ENCODE results near the gene GYPE.
"Not testable (repeated sequence)": the region's sequence is repeated elsewhere in the genome, so short reads cannot be mapped to it uniquely, and the experiment has no call there.

Gene GYPE

DNA sequence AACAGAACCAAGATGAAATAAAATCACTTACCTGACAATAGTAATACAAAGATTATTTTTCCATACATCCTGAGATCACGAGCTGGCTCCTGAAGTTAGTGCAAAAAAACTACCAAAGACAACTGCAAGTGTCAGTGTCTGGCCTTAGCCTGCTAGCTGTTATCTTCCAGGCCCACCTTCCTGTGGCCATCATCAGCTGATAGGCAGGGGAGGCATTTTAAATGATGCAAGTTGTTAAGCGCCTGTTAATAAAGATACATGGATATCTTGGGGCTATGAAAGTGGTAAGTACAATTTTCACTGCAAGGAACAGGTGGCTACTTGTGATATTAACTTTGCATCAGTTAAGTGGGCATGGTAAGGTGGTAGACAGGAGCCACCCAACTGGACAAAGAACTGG lies at the start of gene GYPE:
TSS of gene GYPE (minus strand) at position 120 of the 400 bp plus-strand sequence. CDS start at position 68, 52 bp downstream.
- H3K4me1 ChIP-seq (ENCODE audit: insufficient read depth, low read length); H3K9me3 ChIP-seq (ENCODE audit: insufficient read depth, low read depth, low read length); H3K4me3 ChIP-seq (ENCODE audit: low read length); H3K27ac ChIP-seq (ENCODE audit: low read length); H3K27me3 ChIP-seq (ENCODE audit: insufficient read depth, low read length); H3K36me3 ChIP-seq (ENCODE audit: insufficient read depth, low read depth, low read length); H3K9ac ChIP-seq (ENCODE audit: low read depth, low read length): not testable (repeated sequence)

DNA sequence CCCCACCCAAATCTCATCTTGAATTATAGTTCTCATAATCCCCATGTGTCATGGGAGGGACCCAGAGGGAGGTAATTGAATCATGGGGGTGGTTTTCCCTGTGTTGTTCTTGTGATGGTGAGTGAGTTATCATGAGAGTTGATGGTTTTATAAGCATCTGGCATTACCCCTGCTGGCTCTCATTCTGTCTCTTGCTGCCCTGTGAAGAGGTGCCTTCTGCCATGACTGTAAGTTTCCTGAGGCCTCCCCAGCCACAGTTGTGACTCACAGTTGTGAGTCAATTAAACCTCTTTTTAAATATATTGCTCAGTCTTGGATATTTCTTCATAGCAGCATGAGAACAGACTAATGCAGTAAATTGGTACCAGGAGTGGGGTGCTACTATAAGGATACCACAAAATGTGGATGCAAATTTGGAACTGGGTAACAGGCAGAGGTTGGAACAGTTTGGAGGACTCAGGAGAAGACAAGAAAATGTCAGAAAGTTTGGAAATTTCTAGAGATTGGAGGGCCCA lies 46.2 kb upstream of the GYPE start:
- not testable (repeated sequence) for H3K9ac ChIP-seq (ENCODE audit: low read depth, low read length); H3K27ac ChIP-seq (ENCODE audit: low read length); H3K27me3 ChIP-seq (ENCODE audit: insufficient read depth, low read length); H3K9me3 ChIP-seq (ENCODE audit: insufficient read depth, low read depth, low read length); H3K4me3 ChIP-seq (ENCODE audit: low read length); H3K4me1 ChIP-seq (ENCODE audit: insufficient read depth, low read length); H3K36me3 ChIP-seq (ENCODE audit: insufficient read depth, low read depth, low read length)

DNA sequence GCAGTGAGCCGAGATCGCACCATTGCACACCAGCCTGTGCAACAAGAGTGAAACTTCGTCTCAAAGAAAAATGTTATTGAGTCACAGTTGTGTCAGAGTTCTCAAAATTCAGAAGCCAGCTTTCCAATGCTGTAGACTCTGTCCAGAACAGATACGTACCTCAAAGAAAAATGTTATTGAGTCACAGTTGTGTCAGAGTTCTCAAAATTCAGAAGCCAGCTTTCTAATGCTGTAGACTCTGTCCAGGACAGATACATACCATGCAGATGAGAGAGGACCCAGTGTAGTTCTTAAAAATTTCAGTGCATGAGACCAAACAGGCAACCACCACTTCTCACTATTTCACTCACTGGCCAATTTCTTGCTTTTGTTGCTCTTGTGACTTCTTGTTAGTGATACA lies 45.6 kb upstream of the GYPE start:
- H3K4me3 ChIP-seq (ENCODE audit: low read length); H3K9ac ChIP-seq (ENCODE audit: low read depth, low read length); H3K36me3 ChIP-seq (ENCODE audit: insufficient read depth, low read depth, low read length); H3K27me3 ChIP-seq (ENCODE audit: insufficient read depth, low read length); H3K9me3 ChIP-seq (ENCODE audit: insufficient read depth, low read depth, low read length); H3K4me1 ChIP-seq (ENCODE audit: insufficient read depth, low read length); H3K27ac ChIP-seq (ENCODE audit: low read length): not testable (repeated sequence)

DNA sequence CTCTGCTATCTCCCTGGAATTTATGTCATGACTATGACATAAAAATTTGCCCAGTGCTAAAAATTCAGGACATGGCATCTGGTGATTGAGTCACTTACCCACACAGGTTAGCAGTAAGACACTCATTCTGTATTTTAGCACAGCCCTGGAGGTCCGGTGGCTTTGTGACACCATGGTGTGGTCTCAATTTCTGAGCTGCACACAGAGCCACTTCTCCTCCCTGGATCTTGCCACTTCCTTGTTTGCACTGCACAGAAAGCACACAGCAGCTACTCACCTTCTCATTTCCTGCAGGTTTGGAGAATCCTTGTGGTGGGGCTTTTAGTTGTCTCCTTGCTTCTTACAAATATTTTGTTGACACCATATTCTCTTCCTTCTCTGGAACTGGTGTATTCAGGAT lies 44.8 kb upstream of the GYPE start:
- H3K36me3 ChIP-seq (ENCODE audit: insufficient read depth, low read depth, low read length); H3K9me3 ChIP-seq (ENCODE audit: insufficient read depth, low read depth, low read length); H3K4me3 ChIP-seq (ENCODE audit: low read length); H3K4me1 ChIP-seq (ENCODE audit: insufficient read depth, low read length); H3K27ac ChIP-seq (ENCODE audit: low read length); H3K27me3 ChIP-seq (ENCODE audit: insufficient read depth, low read length); H3K9ac ChIP-seq (ENCODE audit: low read depth, low read length): not testable (repeated sequence)

DNA sequence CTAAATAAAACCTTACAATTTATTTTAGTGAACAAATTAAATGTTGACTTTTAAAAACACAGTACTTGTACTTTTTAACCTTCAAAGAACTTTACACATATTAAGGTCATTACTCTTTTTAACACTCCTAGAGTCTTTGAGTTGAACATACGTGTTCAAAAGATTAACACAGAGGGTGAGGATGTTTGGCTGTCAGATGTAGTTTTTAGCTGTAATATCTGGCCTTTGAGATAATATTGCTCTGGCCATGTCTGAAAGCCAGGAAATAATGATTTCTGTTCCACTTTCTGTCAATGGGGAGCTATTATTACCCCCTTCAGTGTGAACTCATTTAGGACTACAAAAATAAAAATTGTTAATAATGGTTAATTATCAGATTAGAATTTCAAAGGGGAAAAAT lies 42.1 kb upstream of the GYPE start:
- H3K27me3 ChIP-seq (ENCODE audit: insufficient read depth, low read length); H3K9ac ChIP-seq (ENCODE audit: low read depth, low read length); H3K9me3 ChIP-seq (ENCODE audit: insufficient read depth, low read depth, low read length); H3K4me3 ChIP-seq (ENCODE audit: low read length); H3K36me3 ChIP-seq (ENCODE audit: insufficient read depth, low read depth, low read length); H3K4me1 ChIP-seq (ENCODE audit: insufficient read depth, low read length); H3K27ac ChIP-seq (ENCODE audit: low read length): not testable (repeated sequence)

DNA sequence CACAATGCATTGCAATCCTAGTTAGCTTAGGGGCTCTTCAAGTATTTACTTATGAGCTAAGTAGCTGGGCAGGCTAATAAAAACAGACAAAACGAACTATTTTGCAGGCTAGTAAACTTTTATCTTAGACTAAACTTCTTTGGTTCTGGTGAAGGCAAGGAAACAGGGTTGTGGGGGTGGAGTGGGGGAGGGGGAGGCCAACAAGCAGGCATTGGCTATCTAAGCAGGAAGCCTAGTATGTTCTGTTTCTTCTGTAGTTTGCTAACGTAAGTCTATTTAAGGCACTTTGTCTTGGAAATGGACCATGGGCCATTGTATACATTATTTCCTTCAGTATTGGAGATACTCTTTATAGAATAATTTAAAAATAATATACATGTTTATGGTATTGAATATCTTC lies 35.3 kb upstream of the GYPE start:
- H3K36me3 ChIP-seq (ENCODE audit: insufficient read depth, low read depth, low read length); H3K4me3 ChIP-seq (ENCODE audit: low read length); H3K9ac ChIP-seq (ENCODE audit: low read depth, low read length); H3K27ac ChIP-seq (ENCODE audit: low read length); H3K4me1 ChIP-seq (ENCODE audit: insufficient read depth, low read length); H3K9me3 ChIP-seq (ENCODE audit: insufficient read depth, low read depth, low read length); H3K27me3 ChIP-seq (ENCODE audit: insufficient read depth, low read length): not testable (repeated sequence)

DNA sequence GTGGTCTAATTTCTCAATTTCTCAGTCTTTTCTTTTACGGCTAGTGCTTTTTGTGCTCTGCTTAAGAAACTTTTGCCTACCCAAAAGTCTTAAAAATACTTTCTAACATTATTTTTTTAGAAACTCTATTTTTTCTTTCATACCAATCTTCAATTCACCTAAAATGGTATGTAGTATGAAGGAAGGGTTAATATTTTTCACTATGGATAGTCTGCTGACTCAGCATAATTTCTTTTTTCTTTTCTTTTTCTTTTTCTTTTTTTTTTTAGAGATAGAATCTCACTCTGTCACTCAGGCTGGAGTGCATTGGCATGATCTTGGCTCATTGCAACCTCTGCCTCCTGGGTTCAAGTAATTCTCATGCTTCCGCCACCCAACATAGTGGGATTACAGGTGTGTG lies 34.2 kb upstream of the GYPE start:
- Histone ChIP-seq H3K9ac (ENCODE audit: low read depth, low read length) (no peak overlapping the region), H3K27me3 (ENCODE audit: insufficient read depth, low read length) (no peaks in the 10 kb centered on the region), H3K4me3 (ENCODE audit: low read length) (no peak overlapping the region), H3K9me3 (ENCODE audit: insufficient read depth, low read depth, low read length) (no peaks in the 10 kb centered on the region), H3K27ac (ENCODE audit: low read length) (no peak overlapping the region), H3K4me1 (ENCODE audit: insufficient read depth, low read length) (no peaks in the 10 kb centered on the region), H3K36me3 (ENCODE audit: insufficient read depth, low read depth, low read length) (no peaks in the 10 kb centered on the region)

DNA sequence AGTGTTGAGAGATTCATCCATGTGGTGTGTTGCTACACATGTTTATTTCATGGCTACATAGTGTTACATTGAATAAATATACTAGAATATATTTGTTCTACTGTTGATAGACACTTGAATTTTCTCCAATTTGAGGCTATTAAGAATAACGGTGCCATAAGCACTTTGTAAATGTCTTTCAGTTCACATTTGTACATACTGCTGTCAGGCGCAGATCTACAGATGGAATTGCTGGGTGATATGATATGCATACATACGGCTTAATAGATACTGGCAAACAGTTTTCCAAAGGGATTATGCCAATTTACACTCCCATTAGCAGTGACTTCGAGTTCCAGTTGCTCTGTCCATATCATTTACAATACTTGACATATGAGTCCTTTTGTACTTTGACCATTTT lies 33.5 kb upstream of the GYPE start:
- H3K27me3 ChIP-seq (ENCODE audit: insufficient read depth, low read length); H3K4me1 ChIP-seq (ENCODE audit: insufficient read depth, low read length); H3K9ac ChIP-seq (ENCODE audit: low read depth, low read length); H3K4me3 ChIP-seq (ENCODE audit: low read length); H3K27ac ChIP-seq (ENCODE audit: low read length); H3K9me3 ChIP-seq (ENCODE audit: insufficient read depth, low read depth, low read length); H3K36me3 ChIP-seq (ENCODE audit: insufficient read depth, low read depth, low read length): not testable (repeated sequence)

DNA sequence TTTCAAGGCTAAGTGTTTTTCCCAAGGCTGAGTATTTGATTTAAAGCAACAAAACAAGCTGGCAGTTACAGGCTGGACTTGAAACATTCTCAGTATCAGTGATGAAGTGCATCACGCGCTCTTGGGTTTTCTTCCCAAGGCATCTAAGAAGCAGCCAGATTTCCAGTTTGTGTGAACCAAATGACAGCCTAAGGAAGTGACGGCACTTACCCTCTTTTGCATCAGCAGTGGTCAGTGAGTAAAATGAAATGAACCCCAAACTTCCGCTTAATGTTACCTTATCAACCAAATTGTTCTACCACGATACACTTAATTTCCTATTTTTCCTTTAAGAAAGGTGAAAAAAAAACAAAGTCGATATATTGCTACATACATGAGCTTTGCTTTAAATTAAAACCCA lies 15.8 kb upstream of the GYPE start:
- Histone ChIP-seq H3K9me3 (ENCODE audit: insufficient read depth, low read depth, low read length) (no peaks in the 10 kb centered on the region), H3K9ac (ENCODE audit: low read depth, low read length) (no peak overlapping the region), H3K27ac (ENCODE audit: low read length) (no peak overlapping the region), H3K4me1 (ENCODE audit: insufficient read depth, low read length) (no peaks in the 10 kb centered on the region), H3K27me3 (ENCODE audit: insufficient read depth, low read length) (no peaks in the 10 kb centered on the region), H3K4me3 (ENCODE audit: low read length) (no peak overlapping the region), H3K36me3 (ENCODE audit: insufficient read depth, low read depth, low read length) (no peaks in the 10 kb centered on the region)

DNA sequence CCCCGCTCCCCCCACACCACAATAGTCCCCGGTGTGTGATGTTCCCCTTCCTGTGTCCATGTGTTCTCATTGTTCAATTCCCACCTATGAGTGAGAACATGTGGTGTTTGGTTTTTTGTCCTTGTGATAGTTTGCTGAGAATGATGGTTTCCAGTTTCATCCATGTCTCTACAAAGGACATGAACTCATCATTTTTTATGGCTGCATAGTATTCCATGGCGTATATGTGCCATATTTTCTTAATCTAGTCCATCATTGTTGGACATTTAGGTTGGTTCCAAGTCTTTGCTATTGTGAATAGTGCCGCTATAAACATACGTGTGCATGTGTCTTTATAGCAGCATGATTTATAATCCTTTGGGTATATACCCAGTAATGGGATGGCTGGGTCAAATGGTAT lies 11.1 kb upstream of the GYPE start:
- not testable (repeated sequence) for H3K4me1 ChIP-seq (ENCODE audit: insufficient read depth, low read length); H3K4me3 ChIP-seq (ENCODE audit: low read length); H3K27ac ChIP-seq (ENCODE audit: low read length); H3K36me3 ChIP-seq (ENCODE audit: insufficient read depth, low read depth, low read length); H3K9ac ChIP-seq (ENCODE audit: low read depth, low read length); H3K9me3 ChIP-seq (ENCODE audit: insufficient read depth, low read depth, low read length)
- peaks cover 10% of the 10 kb centered on the region; the same call in 1 of the 2 replicates for H3K27me3 ChIP-seq (ENCODE audit: insufficient read depth, low read length)

DNA sequence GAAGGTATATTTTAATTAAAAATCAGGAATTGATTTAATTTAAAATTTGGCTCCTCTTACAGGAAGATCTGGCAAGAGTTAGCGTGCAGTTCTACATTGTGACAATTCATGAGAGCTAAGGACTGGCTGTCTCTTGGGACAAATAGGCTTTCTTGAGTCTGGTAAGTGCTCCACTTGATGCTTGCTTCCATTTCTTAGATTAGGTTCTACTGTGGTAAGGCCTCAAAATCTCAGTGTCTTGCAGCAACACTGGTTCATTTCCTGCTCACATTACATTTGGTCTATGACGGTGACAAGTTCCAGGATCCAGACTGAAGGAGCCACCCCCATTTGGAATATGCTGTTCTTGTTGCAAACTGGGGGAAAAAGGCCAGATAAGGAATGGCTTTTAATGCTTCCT lies 7.1 kb upstream of the GYPE start:
- H3K9me3 ChIP-seq (ENCODE audit: insufficient read depth, low read depth, low read length); H3K4me1 ChIP-seq (ENCODE audit: insufficient read depth, low read length); H3K4me3 ChIP-seq (ENCODE audit: low read length); H3K36me3 ChIP-seq (ENCODE audit: insufficient read depth, low read depth, low read length); H3K9ac ChIP-seq (ENCODE audit: low read depth, low read length); H3K27ac ChIP-seq (ENCODE audit: low read length): not testable (repeated sequence)
- H3K27me3 ChIP-seq (ENCODE audit: insufficient read depth, low read length), result peaks cover 17% of the 10 kb centered on the region; the same call in 1 of the 2 replicates

DNA sequence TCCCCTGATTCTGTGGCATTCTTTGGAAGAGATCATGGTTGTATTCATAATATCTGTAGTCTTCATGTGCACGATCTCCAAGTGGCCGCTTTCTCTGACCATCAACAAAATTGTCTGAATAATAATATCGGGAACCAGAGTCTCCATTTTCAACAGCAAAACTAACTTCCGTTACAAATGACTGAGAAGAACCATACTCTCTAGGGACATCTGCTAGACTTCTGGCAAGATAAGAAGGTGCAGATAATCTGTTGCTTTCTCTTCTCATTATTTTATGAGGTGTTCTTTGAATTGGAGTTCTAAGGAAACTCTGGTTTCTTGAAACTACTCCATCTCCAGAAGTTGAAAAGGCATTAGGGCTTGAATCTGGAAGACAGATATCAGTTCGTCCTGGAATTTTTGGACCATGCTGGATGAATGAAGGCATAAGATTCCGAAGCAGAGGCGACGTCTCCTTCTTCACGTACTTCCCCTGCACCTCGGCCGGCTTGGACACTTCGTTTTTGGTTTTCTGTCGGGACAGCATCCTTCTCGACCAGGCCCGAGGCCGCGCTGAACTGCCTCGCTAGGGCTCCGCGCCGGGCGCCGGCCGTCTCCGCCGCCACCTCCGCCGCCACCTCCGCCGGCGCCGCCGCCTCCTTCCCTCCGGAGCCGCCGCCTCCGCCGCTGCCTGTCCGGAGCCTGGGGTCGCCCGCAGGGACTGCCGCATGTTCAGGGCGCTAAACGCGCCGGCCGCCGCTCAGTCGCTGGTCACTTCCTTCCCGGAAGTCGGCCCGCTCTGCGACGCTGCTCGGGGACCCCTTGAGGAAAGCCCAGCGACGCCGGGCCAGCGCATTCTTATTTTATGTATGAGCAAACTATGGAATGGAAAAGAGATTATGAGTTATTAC lies 6.4 kb upstream of the GYPE start:
- not testable (repeated sequence) for H3K4me3 ChIP-seq (ENCODE audit: low read length); H3K9me3 ChIP-seq (ENCODE audit: insufficient read depth, low read depth, low read length); H3K36me3 ChIP-seq (ENCODE audit: insufficient read depth, low read depth, low read length); H3K27ac ChIP-seq (ENCODE audit: low read length); H3K4me1 ChIP-seq (ENCODE audit: insufficient read depth, low read length); H3K9ac ChIP-seq (ENCODE audit: low read depth, low read length)
- peaks cover 17% of the 10 kb centered on the region; the same call in 1 of the 2 replicates for H3K27me3 ChIP-seq (ENCODE audit: insufficient read depth, low read length)
